Endothelial cell of umbilical vein (primary cell): ENCODE results near the gene CDH20. TPM values are rescaled to one million over a fixed set of nuclear protein-coding genes. Genes with fewer than 3 reads are reported as not detected.

Experiments
- BruUV-seq: library from RNA; stranded (reverse); fragments of 400-500 nt; replicated peaks from 2 replicates; lab custom pipeline; 2021; lab: Mats Ljungman, UMichigan
- CTCF ChIA-PET: fragments of 300-600, 350-600 bp; sonication (Branson Sonifier 250); formaldehyde crosslinking; loops from one replicate; lab custom pipeline; 2021; ENCODE audit warnings: antibody characterized with exemption, inconsistent platforms; lab: Charles Lee
- POLR2A ChIA-PET: fragments of 300-600, 350-600 bp; sonication (Branson Sonifier 250); formaldehyde crosslinking; loops from one replicate; lab custom pipeline; 2021; ENCODE audit warnings: antibody characterized with exemption, inconsistent platforms; lab: Charles Lee
- DNase-seq: peaks from one replicate; pipeline ENCODE4 v3.0.0-alpha.2; 2011; ENCODE audit warnings: low read depth, low spot score
- FAIRE-seq: peaks from 2 replicates; lab custom pipeline; 2011; peaks lifted over from hg19 to GRCh38; lab: Jason Lieb, UNC
- H2AFZ ChIP-seq: 2 replicates; pipeline ENCODE4 v1.6.0; 2012; ENCODE audit warnings: low read depth, low read length, control low read depth, inconsistent platforms
- H3K27ac ChIP-seq: 2 replicates; pipeline ENCODE4 v1.5.1; 2011; ENCODE audit warnings: low read depth, mild to moderate bottlenecking, control low read depth, low read length, moderate library complexity; ENCODE audit not compliant: insufficient read depth
- H3K27me3 ChIP-seq, 2 experiments: 2 replicates each; pipeline versions ENCODE4 v1.6.0 to v1.6.1; 2011; ENCODE audit warnings: low read length in 2 of 2, mixed read lengths in 1 of 2; ENCODE audit not compliant: control insufficient read depth in 2 of 2, insufficient read depth in 2 of 2
- H3K36me3 ChIP-seq, 2 experiments: 2 replicates in 1 of 2; 3 replicates in 1 of 2; pipeline ENCODE4 v1.5.1; 2011; ENCODE audit warnings: low read length in 2 of 2, mild to moderate bottlenecking in 1 of 2, moderate library complexity in 1 of 2; ENCODE audit not compliant: control insufficient read depth in 2 of 2, insufficient read depth in 2 of 2; ENCODE audit errors: extremely low read depth in 1 of 2
- H3K4me1 ChIP-seq: 3 replicates; pipeline ENCODE4 v1.5.1; 2011; ENCODE audit warnings: mild to moderate bottlenecking, low read length; ENCODE audit not compliant: control insufficient read depth, insufficient read depth; ENCODE audit errors: extremely low read depth
- H3K4me2 ChIP-seq: 2 replicates; pipeline ENCODE4 v1.6.1; 2011; ENCODE audit warnings: low read length, control low read depth, mixed read lengths; ENCODE audit not compliant: insufficient read depth
- H3K4me3 ChIP-seq, 3 experiments: fragments of 200-600 bp in 1 of 3; sonication (generic), shearing (Covaris generic) in 1 of 3; replicated peaks in 1 of 3; 2 replicates each; pipeline ENCODE4 v1.5.1; 2011 to 2016; ENCODE audit warnings: control low read depth in 3 of 3, low read length in 3 of 3, mild to moderate bottlenecking in 2 of 3, inconsistent platforms in 1 of 3, low read depth in 1 of 3, moderate library complexity in 1 of 3; ENCODE audit not compliant: insufficient read depth in 1 of 3
- H3K79me2 ChIP-seq: 2 replicates; pipeline ENCODE4 v1.6.0; 2012; ENCODE audit warnings: low read length, inconsistent platforms; ENCODE audit not compliant: control insufficient read depth, insufficient read depth
- H3K9ac ChIP-seq: replicated peaks from 2 replicates; pipeline ENCODE3; 2011; ENCODE audit warnings: low read length, control low read depth; ENCODE audit not compliant: insufficient read depth; ENCODE audit errors: extremely low read depth
- H3K9me1 ChIP-seq: replicated peaks from 3 replicates; pipeline ENCODE4 v1.6.0; 2011; ENCODE audit warnings: mild to moderate bottlenecking, low read length; ENCODE audit not compliant: control insufficient read depth, insufficient read depth; ENCODE audit errors: extremely low read depth
- H3K9me3 ChIP-seq: replicated peaks from 2 replicates; pipeline ENCODE4 v1.5.1; 2012; ENCODE audit warnings: low read length, inconsistent platforms; ENCODE audit not compliant: control insufficient read depth, insufficient read depth
- H4K20me1 ChIP-seq: replicated peaks from 2 replicates; pipeline ENCODE3; 2011; ENCODE audit warnings: mild to moderate bottlenecking, low read length; ENCODE audit not compliant: control insufficient read depth, insufficient read depth; ENCODE audit errors: extremely low read depth
- EZH2 ChIP-seq: IDR thresholded peaks from 2 replicates; pipeline ENCODE4 v1.6.1; 2012; ENCODE audit warnings: borderline replicate concordance, low read depth, mild to moderate bottlenecking, moderate library complexity, low read length, inconsistent platforms; ENCODE audit not compliant: severe bottlenecking
- FOS ChIP-seq: IDR thresholded peaks from 2 replicates; pipeline ENCODE4 v1.6.1; 2011; ENCODE audit warnings: mild to moderate bottlenecking, low read length, moderate library complexity, borderline replicate concordance; ENCODE audit not compliant: insufficient read depth
- GATA2 ChIP-seq: IDR thresholded peaks from 2 replicates; pipeline ENCODE4 v1.7.0; 2011; ENCODE audit warnings: low read depth, mild to moderate bottlenecking, moderate library complexity, mixed read lengths, low read length; ENCODE audit not compliant: insufficient read length, insufficient read depth
- JUN ChIP-seq: IDR thresholded peaks from 2 replicates; pipeline ENCODE4 v1.6.1; 2011; ENCODE audit warnings: borderline replicate concordance, low read depth; ENCODE audit not compliant: insufficient read length, insufficient read depth
- MYC ChIP-seq: IDR thresholded peaks from one replicate; pipeline ENCODE4 v1.6.1; 2011; ENCODE audit warnings: mild to moderate bottlenecking, low read depth, low read length
- POLR2A ChIP-seq: IDR thresholded peaks from 2 replicates; pipeline ENCODE4 v1.6.1; 2012; ENCODE audit warnings: low read depth, mild to moderate bottlenecking, control low read depth, low read length
- POLR2AphosphoS5 ChIP-seq: IDR thresholded peaks from 2 replicates; pipeline ENCODE4 v1.6.1; 2012; ENCODE audit warnings: low read depth, mild to moderate bottlenecking, control low read depth, low read length, moderate library complexity; ENCODE audit not compliant: insufficient read depth
- dilution Hi-C: fragments of 300-500 bp; cut with MboI; formaldehyde crosslinking; loops from one replicate; pipeline ENCODE4 v1.15.0; 2019; ENCODE audit warnings: low sequenced_read_pairs; ENCODE audit not compliant: extremely low pct_ligation_motif_present
- intact Hi-C: fragments of 100-400 bp; cut with micrococcal nuclease; formaldehyde crosslinking; loops from one replicate; pipeline ENCODE4 v1.10.0; 2022
- polyA plus RNA-seq, 4 experiments: library from polyadenylated mRNA; depleted of rRNA in 3 of 4; stranded (reverse) in 3 of 4; unstranded in 1 of 4; fragments of >200 nt; gene quantifications; 2 replicates each; pipeline versions ENCODE4 v1.2.1 to v1.2.3, GENCODE V29; 2011 to 2012; ENCODE audit warnings: missing spikeins in 1 of 4
- total RNA-seq: library from RNA; stranded (reverse); gene quantifications from 2 replicates; pipeline ENCODE4 v1.2.3, GENCODE V29; 2021
- TF ChIP-seq, protein P1 (sequence below): IDR thresholded peaks from 2 replicates; pipeline ENCODE4 v1.6.1; 2011; ENCODE audit not compliant: insufficient read depth, insufficient read length
- TF ChIP-seq, protein P2 (sequence below), 2 donors: IDR thresholded peaks; 1 replicate in 1 of 2; 2 replicates in 1 of 2; pipeline ENCODE4 v1.5.1; 2011; ENCODE audit warnings: low read length in 2 of 2, mild to moderate bottlenecking in 2 of 2, moderate library complexity in 2 of 2, control low read depth in 1 of 2, inconsistent platforms in 1 of 2, low read depth in 1 of 2; ENCODE audit not compliant: insufficient read depth in 1 of 2; ENCODE audit errors: extremely low read depth in 1 of 2

Gene CDH20
- total and polyA plus RNA-seq, 2 donors (not counting 3 experiments of a cell fraction or from before 2014, with no cell fraction given): not detected

DNA sequence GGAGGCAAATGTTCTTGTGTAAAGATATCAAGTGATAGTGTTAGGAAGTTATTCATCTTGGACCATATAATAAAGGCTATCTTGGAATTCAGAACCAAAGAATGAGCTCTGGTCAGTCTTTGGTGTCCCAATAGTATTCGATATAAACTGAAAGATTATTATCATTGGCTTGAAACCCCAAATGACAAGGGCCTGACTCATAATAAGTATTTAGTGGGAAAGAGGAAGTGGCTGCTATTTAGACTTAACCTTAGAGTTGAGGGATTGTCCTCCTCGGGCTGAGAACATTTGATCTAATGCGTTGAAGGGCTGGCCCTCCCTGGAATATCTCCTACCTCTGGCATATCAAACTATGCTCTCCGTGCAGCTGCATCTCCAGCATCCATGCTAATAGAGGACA, 67.5 kb downstream of the CDH20 start:
- ChIA-PET POLR2A (interaction anchor here (0.6 kb wide), 1 partner anchor 66 kb away, joined by 3 read pairs; no protein-coding TSS in a partner anchor), CTCF (interaction anchor here (0.7 kb wide), 1 partner anchor 78 kb away, joined by 3 read pairs; no protein-coding TSS in a partner anchor)
- no peak overlapping the region for H3K4me3 ChIP-seq
- H3K27me3 ChIP-seq: no peaks in the 10 kb centered on the region
- DNase-seq: peak; percentile 62
- no peaks in the 10 kb centered on the region for H3K79me2 ChIP-seq
- no TSS peak for BruUV-seq
- H3K9me3 ChIP-seq: no peaks in the 10 kb centered on the region
- no peaks in the 10 kb centered on the region for H3K36me3 ChIP-seq
- peak overlapping the region; percentile 45 for H3K4me2 ChIP-seq
- H3K9ac ChIP-seq: no peak overlapping the region
- no peaks in the 10 kb centered on the region for H3K9me1 ChIP-seq
- TF ChIP-seq, protein P1, sequence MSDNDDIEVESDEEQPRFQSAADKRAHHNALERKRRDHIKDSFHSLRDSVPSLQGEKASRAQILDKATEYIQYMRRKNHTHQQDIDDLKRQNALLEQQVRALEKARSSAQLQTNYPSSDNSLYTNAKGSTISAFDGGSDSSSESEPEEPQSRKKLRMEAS: no peak
- TF ChIP-seq GATA2 (peak; percentile 80), FOS (peak; percentile 81), JUN (peak; percentile 72), POLR2AphosphoS5 (no peak), EZH2 (no peak), MYC (no peak), POLR2A (no peak)
- TF ChIP-seq, protein P2, sequence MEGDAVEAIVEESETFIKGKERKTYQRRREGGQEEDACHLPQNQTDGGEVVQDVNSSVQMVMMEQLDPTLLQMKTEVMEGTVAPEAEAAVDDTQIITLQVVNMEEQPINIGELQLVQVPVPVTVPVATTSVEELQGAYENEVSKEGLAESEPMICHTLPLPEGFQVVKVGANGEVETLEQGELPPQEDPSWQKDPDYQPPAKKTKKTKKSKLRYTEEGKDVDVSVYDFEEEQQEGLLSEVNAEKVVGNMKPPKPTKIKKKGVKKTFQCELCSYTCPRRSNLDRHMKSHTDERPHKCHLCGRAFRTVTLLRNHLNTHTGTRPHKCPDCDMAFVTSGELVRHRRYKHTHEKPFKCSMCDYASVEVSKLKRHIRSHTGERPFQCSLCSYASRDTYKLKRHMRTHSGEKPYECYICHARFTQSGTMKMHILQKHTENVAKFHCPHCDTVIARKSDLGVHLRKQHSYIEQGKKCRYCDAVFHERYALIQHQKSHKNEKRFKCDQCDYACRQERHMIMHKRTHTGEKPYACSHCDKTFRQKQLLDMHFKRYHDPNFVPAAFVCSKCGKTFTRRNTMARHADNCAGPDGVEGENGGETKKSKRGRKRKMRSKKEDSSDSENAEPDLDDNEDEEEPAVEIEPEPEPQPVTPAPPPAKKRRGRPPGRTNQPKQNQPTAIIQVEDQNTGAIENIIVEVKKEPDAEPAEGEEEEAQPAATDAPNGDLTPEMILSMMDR (IDR thresholded peaks at IDR 0.05; ENCODE audit: extremely low read depth in 1 of 2, insufficient read depth in 1 of 2, low read depth in 1 of 2, low read length in 2 of 2): no peak
- H3K4me1 ChIP-seq: peaks cover 22% of the 10 kb centered on the region
- peak overlapping the region; percentile 60 for H3K27ac ChIP-seq
- intact Hi-C loops (no loop called here), dilution Hi-C loops (no loop called here)
- H4K20me1 ChIP-seq: no peaks in the 10 kb centered on the region
- FAIRE-seq: peak; percentile 85
- no peak overlapping the region for H2AFZ ChIP-seq
